Measurements from ENCODE around the gene DLX4. TPM values are rescaled to one million over a fixed set of nuclear protein-coding genes. Genes with fewer than 3 reads are reported as not detected.

Gene DLX4
- total RNA-seq, 1 donor from 2014 or later: not detected

- DNase-seq (ENCODE audit: low read depth): peak; percentile 53
- no peaks in the 10 kb centered on the region for H3K36me3 ChIP-seq (ENCODE audit: insufficient read depth, low read length)
- no peak overlapping the region for H3K9ac ChIP-seq (ENCODE audit: low read length)
- Mint-ChIP-seq H3K27me3 (ENCODE audit: low read depth, unreplicated experiment) (peaks cover 70% of the 10 kb centered on the region), H3K4me3 (ENCODE audit: unreplicated experiment) (no peak overlapping the region), H3K36me3 (ENCODE audit: low read depth, unreplicated experiment) (peaks cover 4% of the 10 kb centered on the region), H3K27ac (ENCODE audit: unreplicated experiment) (no peak overlapping the region), H3K9me3 (ENCODE audit: unreplicated experiment) (peaks cover 3% of the 10 kb centered on the region), H3K4me1 (ENCODE audit: low read depth, unreplicated experiment) (peaks cover 10% of the 10 kb centered on the region)
- peaks cover 3% of the 10 kb centered on the region for H3K9me3 ChIP-seq (ENCODE audit: insufficient read depth, low read depth, low read length)
- peaks cover 14% of the 10 kb centered on the region for H4K20me1 ChIP-seq (ENCODE audit: insufficient read depth, low read length)
- H3K27me3 ChIP-seq (ENCODE audit: insufficient read depth, low read length): peaks cover 66% of the 10 kb centered on the region
- no peak overlapping the region for H2AFZ ChIP-seq (ENCODE audit: low read depth, low read length)
- no peaks in the 10 kb centered on the region for H3K79me2 ChIP-seq (ENCODE audit: insufficient read depth, low read length)
- H3K4me1 ChIP-seq (ENCODE audit: insufficient read depth, low read length): peaks cover 17% of the 10 kb centered on the region
- no peak for FAIRE-seq
- no peak overlapping the region for H3K27ac ChIP-seq (ENCODE audit: low read depth, low read length)
- no peak overlapping the region for H3K4me2 ChIP-seq (ENCODE audit: low read length)
- H3K4me3 ChIP-seq (ENCODE audit: insufficient read depth, low read depth, low read length): no peak overlapping the region
- no peak for TF ChIP-seq EZH2 (IDR thresholded peaks at IDR 0.05; ENCODE audit: insufficient read depth, low read length)
- TF ChIP-seq, protein P1, sequence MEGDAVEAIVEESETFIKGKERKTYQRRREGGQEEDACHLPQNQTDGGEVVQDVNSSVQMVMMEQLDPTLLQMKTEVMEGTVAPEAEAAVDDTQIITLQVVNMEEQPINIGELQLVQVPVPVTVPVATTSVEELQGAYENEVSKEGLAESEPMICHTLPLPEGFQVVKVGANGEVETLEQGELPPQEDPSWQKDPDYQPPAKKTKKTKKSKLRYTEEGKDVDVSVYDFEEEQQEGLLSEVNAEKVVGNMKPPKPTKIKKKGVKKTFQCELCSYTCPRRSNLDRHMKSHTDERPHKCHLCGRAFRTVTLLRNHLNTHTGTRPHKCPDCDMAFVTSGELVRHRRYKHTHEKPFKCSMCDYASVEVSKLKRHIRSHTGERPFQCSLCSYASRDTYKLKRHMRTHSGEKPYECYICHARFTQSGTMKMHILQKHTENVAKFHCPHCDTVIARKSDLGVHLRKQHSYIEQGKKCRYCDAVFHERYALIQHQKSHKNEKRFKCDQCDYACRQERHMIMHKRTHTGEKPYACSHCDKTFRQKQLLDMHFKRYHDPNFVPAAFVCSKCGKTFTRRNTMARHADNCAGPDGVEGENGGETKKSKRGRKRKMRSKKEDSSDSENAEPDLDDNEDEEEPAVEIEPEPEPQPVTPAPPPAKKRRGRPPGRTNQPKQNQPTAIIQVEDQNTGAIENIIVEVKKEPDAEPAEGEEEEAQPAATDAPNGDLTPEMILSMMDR (IDR thresholded peaks at IDR 0.05; ENCODE audit: insufficient read depth, low read depth, low read length): peak; percentile 87
Measured at GRCh38 chr17:49997773-49998703, 29.0 kb downstream of the DLX4 start.

GRCh38 chr17:49998836-49999511, 30.0 kb downstream of the DLX4 start:
- H3K36me3 ChIP-seq (ENCODE audit: insufficient read depth, low read length): no peaks in the 10 kb centered on the region
- H3K4me3 Mint-ChIP-seq (ENCODE audit: unreplicated experiment): no peak overlapping the region
- peaks cover 3% of the 10 kb centered on the region for H3K9me3 Mint-ChIP-seq (ENCODE audit: unreplicated experiment)
- no peak overlapping the region for H3K27ac Mint-ChIP-seq (ENCODE audit: unreplicated experiment)
- peaks cover 10% of the 10 kb centered on the region for H3K4me1 Mint-ChIP-seq (ENCODE audit: low read depth, unreplicated experiment)
- H3K27ac ChIP-seq (ENCODE audit: low read depth, low read length): no peak overlapping the region
- H3K9me3 ChIP-seq (ENCODE audit: insufficient read depth, low read depth, low read length): peaks cover 3% of the 10 kb centered on the region
- no peak overlapping the region for H3K4me2 ChIP-seq (ENCODE audit: low read length)
- H3K36me3 Mint-ChIP-seq (ENCODE audit: low read depth, unreplicated experiment): peaks cover 2% of the 10 kb centered on the region
- peaks cover 67% of the 10 kb centered on the region for H3K27me3 Mint-ChIP-seq (ENCODE audit: low read depth, unreplicated experiment)
- no peak overlapping the region for H3K4me3 ChIP-seq (ENCODE audit: insufficient read depth, low read depth, low read length)
- peaks cover 12% of the 10 kb centered on the region for H4K20me1 ChIP-seq (ENCODE audit: insufficient read depth, low read length)
- DNase-seq (ENCODE audit: low read depth) (no peak), FAIRE-seq (no peak)
- H3K79me2 ChIP-seq (ENCODE audit: insufficient read depth, low read length): no peaks in the 10 kb centered on the region
- H3K4me1 ChIP-seq (ENCODE audit: insufficient read depth, low read length): peaks cover 9% of the 10 kb centered on the region
- H2AFZ ChIP-seq (ENCODE audit: low read depth, low read length): no peak overlapping the region
- no peak overlapping the region for H3K9ac ChIP-seq (ENCODE audit: low read length)
- TF ChIP-seq, protein P1 (IDR thresholded peaks at IDR 0.05; ENCODE audit: insufficient read depth, low read depth, low read length): no peak
- TF ChIP-seq EZH2 (IDR thresholded peaks at IDR 0.05; ENCODE audit: insufficient read depth, low read length): no peak
- peaks cover 60% of the 10 kb centered on the region for H3K27me3 ChIP-seq (ENCODE audit: insufficient read depth, low read length)

Data from astrocyte (in vitro differentiated cells and primary cell).